ENCODE data around the gene ESRRA.

Gene ESRRA

DNA sequence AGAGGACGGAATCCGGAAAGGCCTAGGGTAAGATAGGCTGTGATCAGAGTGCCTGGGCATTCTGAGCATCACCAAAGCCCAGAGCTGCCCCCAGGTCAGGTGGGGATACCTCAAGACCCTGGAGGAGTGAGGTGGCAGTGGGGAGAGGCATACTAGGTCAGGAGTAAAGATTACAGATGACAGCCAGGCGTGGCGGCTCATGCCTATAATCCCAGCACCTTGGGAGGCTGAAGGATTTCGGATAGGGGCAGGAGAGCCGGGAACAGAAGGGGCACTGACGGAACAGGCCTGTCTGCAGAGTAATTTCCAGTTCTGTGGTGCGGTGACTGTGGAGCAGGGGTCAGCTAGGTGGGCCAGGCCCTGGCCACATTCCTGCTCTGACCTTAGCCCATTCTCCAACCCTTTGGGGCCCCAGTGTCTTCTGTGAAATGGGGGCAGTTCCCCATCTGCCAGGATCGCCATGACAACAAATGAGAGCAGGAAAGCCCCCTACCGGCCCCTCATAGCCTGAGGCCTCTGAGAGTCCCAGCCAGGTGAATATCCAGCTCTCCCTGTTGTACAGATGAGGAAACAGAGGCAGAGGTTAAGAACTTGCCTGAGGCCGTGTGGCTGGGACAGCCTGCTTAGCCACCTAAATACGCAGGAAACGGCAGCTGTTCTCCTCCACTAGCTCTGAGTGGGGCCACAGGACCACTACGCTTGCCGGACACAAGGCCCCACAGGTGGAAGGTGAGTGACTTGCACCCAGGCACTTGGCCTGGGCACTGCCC, 30.1 kb upstream of the ESRRA start:
- DNase-seq = no peak

GRCh38 chr11:64275841-64276240, 29.5 kb upstream of the ESRRA start:
- no peak for DNase-seq

GRCh38 chr11:64276653-64277431, 28.5 kb upstream of the ESRRA start:
- DNase-seq = peak; percentile 48

- no peak for DNase-seq
These were observed 26.6 kb upstream of the ESRRA start for GRCh38 chr11:64278576-64279190.

DNA sequence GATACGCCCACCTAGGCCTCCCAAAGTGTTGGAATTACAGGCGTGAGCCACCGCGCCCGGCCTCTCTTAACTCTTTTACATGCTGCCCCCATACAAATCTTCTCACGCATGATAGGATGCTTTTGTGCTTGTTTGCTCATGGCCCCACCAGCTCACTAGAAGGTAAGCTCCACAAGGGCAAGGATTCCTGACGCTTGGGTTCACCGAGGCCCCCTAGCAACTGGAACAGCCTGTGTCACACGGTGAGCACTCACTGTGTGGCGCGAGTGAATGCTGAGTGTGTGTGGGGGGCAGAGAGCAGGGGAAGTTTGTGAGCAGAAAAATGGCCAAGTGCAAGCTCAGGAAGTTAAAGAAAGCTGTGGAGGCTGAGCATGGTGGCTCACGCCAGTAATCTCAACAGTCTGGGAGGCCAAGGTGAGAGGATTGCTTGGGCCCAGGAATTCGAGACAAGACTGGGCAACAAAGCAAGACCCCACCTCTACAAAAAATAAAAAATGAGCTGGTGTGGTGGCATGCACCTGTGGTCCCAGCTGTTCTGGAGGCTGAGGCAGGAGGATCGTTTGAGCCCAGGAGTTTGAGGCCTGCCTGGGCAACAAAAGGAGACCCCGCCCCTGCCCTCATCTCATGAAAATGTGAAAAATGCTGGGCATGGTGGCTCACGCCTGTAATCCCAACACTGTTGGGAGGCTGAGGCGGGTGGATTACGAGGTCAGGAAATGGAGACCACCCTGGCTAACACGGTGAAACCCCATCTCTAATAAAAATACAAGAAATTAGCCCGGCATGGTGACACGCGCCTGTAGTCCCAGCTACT, 23.2 kb upstream of the ESRRA start:
- DNase-seq = no peak

- DNase-seq = no peak
These were observed 22.2 kb upstream of the ESRRA start for GRCh38 chr11:64283092-64283491.

DNA sequence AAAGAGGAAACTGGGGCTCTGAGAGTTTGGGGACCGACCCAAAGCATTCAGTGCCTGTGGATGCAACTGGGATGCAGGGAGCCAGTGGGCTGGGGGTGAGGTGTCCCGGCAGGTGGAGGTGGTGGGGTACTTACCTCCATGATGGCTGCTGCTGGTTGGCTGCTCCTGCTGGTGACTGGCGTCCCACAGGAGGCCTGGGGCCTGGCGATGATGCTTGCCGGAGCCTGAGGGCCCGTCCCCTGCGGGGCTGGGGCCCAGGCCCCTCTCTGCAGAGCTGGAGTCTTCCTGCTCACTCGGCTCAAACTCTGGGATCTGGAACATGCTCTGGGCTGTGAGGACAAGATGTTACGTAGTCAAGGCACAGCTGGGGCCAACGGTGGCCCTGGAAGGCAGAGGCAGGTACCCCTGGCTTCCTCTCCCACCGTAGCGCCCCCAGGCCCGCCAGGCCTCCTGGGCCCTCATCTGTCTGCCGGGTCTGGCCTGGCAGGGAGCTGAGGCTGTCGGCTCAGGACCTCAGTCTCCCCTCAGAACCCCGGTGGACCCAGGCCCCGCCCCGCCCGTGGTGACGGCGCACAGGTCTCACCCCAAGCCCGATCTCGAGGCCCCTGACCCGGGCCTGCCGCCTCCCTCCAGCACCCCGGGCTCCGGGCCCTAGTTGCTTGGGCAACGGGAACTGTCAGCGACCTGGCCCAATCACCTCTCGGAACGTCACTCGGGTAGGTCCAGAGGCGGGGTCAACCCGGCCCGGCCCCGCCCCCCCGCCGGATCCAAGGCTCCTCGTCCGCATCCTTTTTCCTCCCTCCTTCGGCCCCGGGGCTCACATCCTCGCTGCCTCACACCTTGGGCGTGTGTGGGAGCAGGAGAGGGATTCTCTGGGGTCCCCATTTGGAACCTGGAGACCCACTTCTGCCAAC, 21.0 kb upstream of the ESRRA start, which contains the start of gene BAD:
BAD (minus strand) TSS at position 618 of the 914 bp plus-strand sequence; CDS start at position 321, 297 bp downstream.
- DNase-seq = peak; percentile 97

GRCh38 chr11:64284962-64285884, 20.1 kb upstream of the ESRRA start, which contains the start of gene GPR137:
Gene GPR137, plus strand, starts transcription at chr11:64285848. Its CDS starts 677 bp downstream, at chr11:64286525.
- peak; percentile 92 for DNase-seq

- peak; percentile 73 for DNase-seq
These were observed 19.2 kb upstream of the ESRRA start for GRCh38 chr11:64285885-64286800.

- DNase-seq = no peak
These were observed 18.5 kb upstream of the ESRRA start for GRCh38 chr11:64286801-64287159.

DNA sequence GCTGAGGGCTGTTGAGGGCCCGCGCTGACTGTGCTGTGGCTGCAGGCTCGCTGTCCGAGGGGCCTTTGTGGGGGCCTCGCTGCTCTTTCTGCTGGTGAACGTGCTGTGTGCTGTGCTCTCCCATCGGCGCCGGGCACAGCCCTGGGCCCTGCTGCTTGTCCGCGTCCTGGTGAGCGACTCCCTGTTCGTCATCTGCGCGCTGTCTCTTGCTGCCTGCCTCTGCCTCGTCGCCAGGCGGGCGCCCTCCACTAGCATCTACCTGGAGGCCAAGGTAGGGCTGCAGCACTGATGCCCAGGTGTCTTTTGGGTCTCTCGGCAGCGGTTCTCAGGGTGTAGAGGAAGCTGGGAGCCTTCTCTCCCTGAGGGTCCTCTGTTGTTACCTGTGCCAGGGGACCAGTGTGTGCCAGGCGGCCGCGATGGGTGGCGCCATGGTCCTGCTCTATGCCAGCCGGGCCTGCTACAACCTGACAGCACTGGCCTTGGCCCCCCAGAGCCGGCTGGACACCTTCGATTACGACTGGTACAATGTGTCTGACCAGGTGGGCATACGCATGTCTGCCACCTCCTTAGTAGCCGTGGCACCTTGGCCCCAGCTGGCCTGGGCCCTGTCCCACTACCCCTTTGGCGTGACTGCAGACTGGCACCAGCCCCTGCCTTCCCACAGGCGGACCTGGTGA, 17.5 kb upstream of the ESRRA start:
- no peak for DNase-seq

GRCh38 chr11:64288353-64288750, 17.0 kb upstream of the ESRRA start:
- DNase-seq = no peak

GRCh38 chr11:64289002-64289564, 16.2 kb upstream of the ESRRA start:
- no peak for DNase-seq

DNA sequence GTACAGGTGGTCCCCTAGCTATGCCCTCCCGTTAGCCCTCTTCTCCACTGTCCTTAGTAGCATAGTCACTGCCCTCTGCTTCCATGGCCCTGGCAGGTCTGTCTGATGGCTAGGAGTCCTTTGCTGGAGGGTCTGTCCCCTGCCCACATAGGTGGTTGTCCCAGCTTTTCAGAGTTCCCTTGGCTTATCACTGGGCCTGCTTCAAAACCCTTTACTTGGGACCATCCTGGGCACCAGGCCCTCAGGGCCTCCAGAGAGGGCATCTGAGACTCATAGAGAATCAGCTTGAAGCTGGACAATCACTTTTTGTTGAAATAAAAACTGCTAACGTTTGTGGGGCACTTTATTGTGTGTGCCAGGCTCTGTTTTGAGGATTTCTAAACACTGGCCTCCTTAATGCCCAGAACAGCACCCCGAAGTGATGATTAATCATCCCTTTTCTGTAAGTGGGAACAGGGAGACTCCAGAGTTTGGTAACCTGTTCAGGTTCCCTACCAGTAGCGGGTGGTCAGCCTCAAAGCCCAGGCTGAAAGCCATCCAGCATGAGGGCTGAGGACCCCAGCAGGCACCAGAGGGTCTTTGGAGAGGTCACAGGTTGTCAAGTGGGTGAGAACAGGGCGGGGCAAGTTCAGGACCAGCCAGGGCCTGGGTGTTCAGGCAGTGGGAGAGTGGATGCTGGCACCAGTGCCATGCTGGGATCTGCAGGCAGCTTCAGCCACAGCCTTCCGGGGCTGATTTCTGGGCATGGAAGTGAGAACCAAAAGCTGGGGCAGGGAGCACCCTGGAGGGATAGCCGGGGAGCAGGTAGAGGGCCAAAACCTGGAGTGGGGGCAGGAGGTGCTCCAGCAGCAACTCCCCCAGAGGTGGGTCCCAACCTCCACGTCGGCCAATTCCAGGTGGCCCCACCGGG, 14.7 kb upstream of the ESRRA start:
- no peak for DNase-seq

GRCh38 chr11:64291262-64291751, 14.0 kb upstream of the ESRRA start, which contains the start of gene KCNK4:
Gene KCNK4, plus strand, starts transcription at chr11:64291302. Its CDS starts 1,717 bp downstream, at chr11:64293019.
- no peak for DNase-seq

GRCh38 chr11:64291752-64292459, 13.4 kb upstream of the ESRRA start:
- DNase-seq = no peak

All from hematopoietic multipotent progenitor cell treated with erythropoietin and hydrocortisone succinate and interleukin-3 and kit ligand, for 4 days (in vitro differentiated cells).